CD14-positive monocyte (primary cell): ENCODE results near the gene ALLC. TPM values are rescaled to one million over a fixed set of nuclear protein-coding genes. Genes with fewer than 3 reads are reported as not detected.

Experiments used
- DNase-seq, 3 donors: peaks; one replicate each; pipeline ENCODE4 v3.0.0-alpha.2; 2011 to 2022
- H2AFZ ChIP-seq: 2 replicates; pipeline ENCODE4 v1.6.0; 2012; ENCODE audit warnings: mild to moderate bottlenecking, low read depth, low read length, inconsistent platforms; ENCODE audit not compliant: insufficient read depth, poor library complexity, severe bottlenecking
- H3K27ac ChIP-seq, 2 donors: 1 replicate in 1 of 2; 2 replicates in 1 of 2; pipeline ENCODE4 v1.5.1; 2012 to 2013; ENCODE audit warnings: low read length in 2 of 2, control low read depth in 1 of 2, inconsistent platforms in 1 of 2, low read depth in 1 of 2, mild to moderate bottlenecking in 1 of 2
- H3K27me3 ChIP-seq, 2 donors: one replicate each; pipeline versions ENCODE4 v1.6.0 to v1.6.1; 2011 to 2013; ENCODE audit warnings: low read length in 2 of 2; ENCODE audit not compliant: control insufficient read depth in 2 of 2, insufficient read depth in 2 of 2
- H3K36me3 ChIP-seq, 2 donors: replicated peaks in 1 of 2; 1 replicate in 1 of 2; 2 replicates in 1 of 2; pipeline versions ENCODE4 v1.5.1 to v1.6.1; 2012 to 2013; ENCODE audit warnings: low read length in 2 of 2, control low read depth in 1 of 2, inconsistent platforms in 1 of 2, mild to moderate bottlenecking in 1 of 2; ENCODE audit not compliant: insufficient read depth in 2 of 2, control insufficient read depth in 1 of 2
- H3K4me1 ChIP-seq, 2 donors: 1 replicate in 1 of 2; 2 replicates in 1 of 2; pipeline versions ENCODE4 v1.5.1 to v1.6.1; 2012 to 2013; ENCODE audit warnings: low read length in 2 of 2, control low read depth in 1 of 2, inconsistent platforms in 1 of 2, mild to moderate bottlenecking in 1 of 2, moderate library complexity in 1 of 2; ENCODE audit not compliant: insufficient read depth in 2 of 2, control insufficient read depth in 1 of 2
- H3K4me2 ChIP-seq: replicated peaks from 2 replicates; pipeline ENCODE3; 2012; ENCODE audit warnings: low read length, moderate library complexity, mild to moderate bottlenecking; ENCODE audit not compliant: poor library complexity, severe bottlenecking; ENCODE audit errors: extremely low read depth
- H3K4me3 ChIP-seq, 3 experiments: fragments of 200-600 bp in 1 of 3; sonication (generic) in 1 of 3; replicated peaks in 1 of 3; 1 replicate in 2 of 3; 2 replicates in 1 of 3; pipeline ENCODE4 v1.5.1; 2011 to 2013; ENCODE audit warnings: low read length in 3 of 3, mild to moderate bottlenecking in 3 of 3, control low read depth in 2 of 3, low read depth in 2 of 3, inconsistent platforms in 1 of 3, moderate library complexity in 1 of 3
- H3K79me2 ChIP-seq: 2 replicates; pipeline ENCODE4 v1.6.0; 2012; ENCODE audit warnings: mild to moderate bottlenecking, control low read depth, inconsistent platforms, low read length, moderate library complexity; ENCODE audit not compliant: insufficient read depth
- H3K9ac ChIP-seq: 2 replicates; pipeline ENCODE4 v1.6.0; 2017; ENCODE audit warnings: low read length, mild to moderate bottlenecking; ENCODE audit not compliant: insufficient read depth, poor library complexity, severe bottlenecking
- H3K9me3 ChIP-seq, 2 donors: replicated peaks in 1 of 2; 1 replicate in 1 of 2; 2 replicates in 1 of 2; pipeline versions ENCODE4 v1.5.1 to v1.6.1; 2012 to 2013; ENCODE audit warnings: low read length in 2 of 2, control low read depth in 1 of 2; ENCODE audit not compliant: control insufficient read depth in 1 of 2, insufficient read depth in 1 of 2
- H4K20me1 ChIP-seq: 2 replicates; pipeline ENCODE4 v1.6.0; 2012; ENCODE audit warnings: mild to moderate bottlenecking, low read length, control low read depth, moderate library complexity; ENCODE audit not compliant: insufficient read depth
- H3K27ac Mint-ChIP-seq, 7 donors: one replicate each; pipeline ENCODE4 v1.8.0; 2020; ENCODE audit warnings: mild to moderate bottlenecking in 7 of 7, mixed read lengths in 7 of 7, moderate library complexity in 6 of 7, inconsistent platforms in 2 of 7
- H3K27me3 Mint-ChIP-seq, 3 donors: one replicate each; pipeline ENCODE4 v1.8.0; 2021 to 2022; ENCODE audit warnings: low read depth in 3 of 3, mild to moderate bottlenecking in 3 of 3, mixed read lengths in 3 of 3, moderate library complexity in 3 of 3, inconsistent platforms in 1 of 3
- H3K36me3 Mint-ChIP-seq, 2 donors: one replicate each; pipeline ENCODE4 v1.8.0; 2020; ENCODE audit warnings: mixed read lengths in 2 of 2, inconsistent platforms in 1 of 2, mild to moderate bottlenecking in 1 of 2
- H3K4me1 Mint-ChIP-seq: one replicate; pipeline ENCODE4 v1.8.0; 2020; ENCODE audit warnings: mild to moderate bottlenecking, mixed read lengths
- H3K4me3 Mint-ChIP-seq, 2 donors: one replicate each; pipeline ENCODE4 v1.8.0; 2020; ENCODE audit warnings: mild to moderate bottlenecking in 2 of 2, mixed read lengths in 2 of 2, moderate library complexity in 1 of 2
- H3K9me3 Mint-ChIP-seq, 7 donors: one replicate each; pipeline ENCODE4 v1.8.0; 2020 to 2022; ENCODE audit warnings: mixed read lengths in 7 of 7, mild to moderate bottlenecking in 6 of 7, moderate library complexity in 6 of 7, inconsistent platforms in 2 of 7
- CTCF ChIP-seq: fragments of 200-600 bp; IDR thresholded peaks from one replicate; pipeline ENCODE4 v1.8.0; 2022; ENCODE audit warnings: antibody characterized with exemption, mild to moderate bottlenecking
- WGBS: methylation state at CpG from one replicate; pipeline ENCODE4 v1.1.5; 2013; ENCODE audit warnings: missing lambda C conversion rate; ENCODE audit not compliant: insufficient coverage; 5-methylcytosine and 5-hydroxymethylcytosine counted together
- intact Hi-C, 2 donors: fragments of 100-400 bp; cut with micrococcal nuclease; formaldehyde crosslinking; loops; one replicate each; pipeline versions ENCODE4 v1.15.0 to v1.15.1; 2023
- polyA plus RNA-seq, 3 donors: library from polyadenylated mRNA; depleted of rRNA in 1 of 3; unstranded in 2 of 3; stranded (reverse) in 1 of 3; fragments of 300-500 nt in 2 of 3; fragments of >200 nt in 1 of 3; fragmentation: Illumina TruSeq in 2 of 3; gene quantifications; 1 replicate in 2 of 3; 2 replicates in 1 of 3; pipeline ENCODE4 v1.2.3, GENCODE V29; 2012 to 2021

The ALLC gene
- polyA plus RNA-seq, 3 donors, result not detected

GRCh38 chr2:3725458-3726250, 67.7 kb downstream of the ALLC start:
- 88% methylated on average over 18 of the region's 23 CpGs for WGBS
- no peak overlapping the region for H3K9ac ChIP-seq
- H3K36me3 Mint-ChIP-seq, result no peaks in the 10 kb centered on the region
- DNase-seq, result no peak
- no peaks in the 10 kb centered on the region for H4K20me1 ChIP-seq
- H3K79me2 ChIP-seq, result no peaks in the 10 kb centered on the region
- no peaks in the 10 kb centered on the region for H3K4me1 ChIP-seq
- no peaks in the 10 kb centered on the region for H3K27me3 ChIP-seq
- no peak overlapping the region for H2AFZ ChIP-seq
- no peak overlapping the region for H3K27ac Mint-ChIP-seq
- no peaks in the 10 kb centered on the region for H3K36me3 ChIP-seq
- H3K4me3 Mint-ChIP-seq, result no peak overlapping the region
- peaks cover 0 to 7% (median 4%) of the 10 kb centered on the region in 7 donors for H3K9me3 Mint-ChIP-seq
- peaks cover 1 to 10% (median 3%) of the 10 kb centered on the region in 3 donors for H3K27me3 Mint-ChIP-seq
- TF ChIP-seq CTCF, result no peak
- peaks cover 3% of the 10 kb centered on the region for H3K4me1 Mint-ChIP-seq
- intact Hi-C loops, result no loop called here
- no peak overlapping the region for H3K4me3 ChIP-seq
- H3K27ac ChIP-seq, result no peak overlapping the region
- no peaks in the 10 kb centered on the region for H3K9me3 ChIP-seq
- H3K4me2 ChIP-seq, result no peak overlapping the region

GRCh38 chr2:3726511-3726910, 68.5 kb downstream of the ALLC start:
- Histone ChIP-seq H3K36me3 (no peaks in the 10 kb centered on the region), H2AFZ (no peak overlapping the region), H3K79me2 (no peaks in the 10 kb centered on the region), H3K27ac (no peak overlapping the region), H3K4me1 (no peaks in the 10 kb centered on the region), H3K9ac (no peak overlapping the region), H3K9me3 (no peaks in the 10 kb centered on the region), H3K27me3 (no peaks in the 10 kb centered on the region), H3K4me2 (no peak overlapping the region), H3K4me3 (no peak overlapping the region), H4K20me1 (no peaks in the 10 kb centered on the region)
- peaks cover 1 to 8% (median 2%) of the 10 kb centered on the region in 3 donors for H3K27me3 Mint-ChIP-seq
- no peaks in the 10 kb centered on the region for H3K36me3 Mint-ChIP-seq
- no peak for DNase-seq
- no peak for TF ChIP-seq CTCF
- WGBS, result 97% methylated on average over 8 of the region's 10 CpGs
- H3K4me3 Mint-ChIP-seq, result no peak overlapping the region
- H3K4me1 Mint-ChIP-seq, result peaks cover 3% of the 10 kb centered on the region
- intact Hi-C loops, result no loop called here
- H3K9me3 Mint-ChIP-seq, result peaks cover 0 to 5% (median 0%) of the 10 kb centered on the region in 7 donors
- H3K27ac Mint-ChIP-seq, result no peak overlapping the region
